SJCRH30 (cell line): ENCODE measurements around the gene SSBP3. TPM values are rescaled to one million over a fixed set of nuclear protein-coding genes. Genes with fewer than 3 reads are reported as not detected.

ENCODE experiments used
- DNase-seq, 2 experiments: peaks; one replicate each; pipeline ENCODE4 v3.0.0-alpha.2; 2015 to 2020
- H3K27ac ChIP-seq: fragments of 250-450 bp; sonication (Bioruptor Pico); 2 replicates; pipeline ENCODE4 v1.5.1; 2020; ENCODE audit warnings: mild to moderate bottlenecking, moderate library complexity
- H3K27me3 ChIP-seq: fragments of 250-450 bp; sonication (Bioruptor Pico); 2 replicates; pipeline ENCODE4 v1.5.1; 2020; ENCODE audit warnings: mild to moderate bottlenecking, moderate library complexity
- H3K36me3 ChIP-seq: fragments of 250-450 bp; sonication (Bioruptor Pico); 2 replicates; pipeline ENCODE4 v1.5.1; 2020; ENCODE audit warnings: mild to moderate bottlenecking, moderate library complexity
- H3K4me1 ChIP-seq: fragments of 250-450 bp; sonication (Bioruptor Pico); 2 replicates; pipeline ENCODE4 v1.5.1; 2020; ENCODE audit warnings: mild to moderate bottlenecking, moderate library complexity
- H3K4me3 ChIP-seq: fragments of 250-450 bp; sonication (Bioruptor Pico); 2 replicates; pipeline ENCODE4 v1.5.1; 2020; ENCODE audit warnings: mild to moderate bottlenecking, moderate library complexity
- H3K9me3 ChIP-seq: fragments of 250-450 bp; sonication (Bioruptor Pico); replicated peaks from 2 replicates; pipeline ENCODE4 v1.5.1; 2020; ENCODE audit warnings: mild to moderate bottlenecking, moderate library complexity
- total RNA-seq: library from RNA; depleted of rRNA; stranded (reverse); fragments of >200 nt; shearing (Covaris generic); gene quantifications from 2 replicates; pipeline ENCODE4 v1.2.3, GENCODE V29; 2014

The SSBP3 gene
- total RNA-seq, 1 experiment from 2014 or later = 32.1 TPM

- no peaks in the 10 kb centered on the region for H3K27me3 ChIP-seq
- H3K36me3 ChIP-seq = no peaks in the 10 kb centered on the region
- DNase-seq = no peak
- H3K4me3 ChIP-seq = no peak overlapping the region
- H3K27ac ChIP-seq = no peak overlapping the region
- H3K4me1 ChIP-seq = no peaks in the 10 kb centered on the region
- H3K9me3 ChIP-seq = no peaks in the 10 kb centered on the region
These were observed 29.0 kb downstream of the SSBP3 start for GRCh38 chr1:54377040-54377691.

DNA sequence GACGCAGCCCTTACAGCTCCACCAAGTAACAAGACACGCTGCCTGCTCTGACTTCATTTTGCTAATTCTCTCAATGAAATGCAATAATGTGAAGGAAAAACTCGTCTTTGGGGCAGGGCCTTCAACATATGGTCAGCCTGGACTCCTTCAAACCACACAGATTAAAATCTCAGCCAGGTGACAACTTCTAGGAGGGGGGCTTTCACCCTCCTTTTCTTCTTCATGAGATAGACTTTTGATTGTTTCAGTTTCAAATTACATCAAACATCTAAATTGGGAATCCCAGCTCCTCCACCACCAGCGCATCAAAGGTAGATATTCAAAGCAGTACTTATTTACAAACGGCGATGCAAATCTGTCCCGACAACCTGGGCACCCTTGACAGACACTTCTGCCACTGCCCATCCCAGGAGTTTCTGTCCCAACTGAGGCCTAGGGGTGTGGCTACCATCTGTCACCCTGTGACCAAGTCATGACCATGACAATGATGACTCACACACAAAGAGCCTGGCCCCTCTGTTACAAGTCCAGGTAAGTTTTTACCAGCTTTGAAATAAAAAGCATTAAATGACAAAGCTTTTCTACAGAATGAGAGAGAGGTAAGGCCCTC is 29.7 kb downstream of the SSBP3 start:
- H3K4me3 ChIP-seq = no peak overlapping the region
- DNase-seq = no peak
- H3K27me3 ChIP-seq = no peaks in the 10 kb centered on the region
- no peaks in the 10 kb centered on the region for H3K9me3 ChIP-seq
- no peaks in the 10 kb centered on the region for H3K4me1 ChIP-seq
- H3K36me3 ChIP-seq = no peaks in the 10 kb centered on the region
- H3K27ac ChIP-seq = no peak overlapping the region

DNA sequence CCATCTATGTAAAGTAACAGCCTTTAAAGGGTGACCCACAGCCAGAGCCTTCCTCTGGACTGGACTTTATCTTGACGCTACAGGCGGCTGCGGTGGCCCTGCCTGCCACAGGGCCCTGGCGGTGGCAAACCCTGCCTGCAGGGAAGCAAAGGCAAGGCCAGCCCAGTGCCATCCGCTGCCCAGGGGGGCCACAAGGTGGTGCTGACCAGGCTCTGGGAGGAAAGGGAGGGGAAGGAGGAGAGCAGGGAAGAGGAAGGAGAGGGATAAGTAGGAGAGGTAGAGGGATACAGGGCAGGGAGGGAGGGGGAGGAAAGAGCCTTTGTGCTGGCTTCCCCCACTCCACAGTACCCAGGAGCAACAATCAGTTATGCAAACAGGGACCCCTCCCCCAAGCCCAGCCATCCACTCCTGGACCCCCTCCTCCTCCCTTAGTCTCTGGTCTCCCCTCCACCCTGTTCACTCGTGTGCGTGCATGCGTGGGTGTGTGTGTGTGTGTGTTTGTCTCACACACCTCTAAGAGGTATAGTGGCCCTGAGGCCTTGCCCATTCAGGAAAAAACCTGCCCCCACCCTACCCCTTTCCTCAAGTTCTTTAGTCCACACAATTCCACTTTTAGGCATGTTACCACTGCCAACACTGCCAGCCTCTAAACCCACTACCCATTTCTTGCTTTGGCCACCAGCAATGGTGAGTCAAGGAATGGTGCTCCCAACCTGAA is 30.3 kb downstream of the SSBP3 start:
- no peak overlapping the region for H3K27ac ChIP-seq
- no peak for DNase-seq
- H3K36me3 ChIP-seq = no peaks in the 10 kb centered on the region
- no peaks in the 10 kb centered on the region for H3K27me3 ChIP-seq
- no peak overlapping the region for H3K4me3 ChIP-seq
- no peaks in the 10 kb centered on the region for H3K9me3 ChIP-seq
- H3K4me1 ChIP-seq = no peaks in the 10 kb centered on the region

- Histone ChIP-seq H3K27ac (no peak overlapping the region), H3K4me3 (no peak overlapping the region), H3K36me3 (no peaks in the 10 kb centered on the region), H3K9me3 (no peaks in the 10 kb centered on the region), H3K4me1 (no peaks in the 10 kb centered on the region), H3K27me3 (no peaks in the 10 kb centered on the region)
- DNase-seq = no peak
These were observed 30.9 kb downstream of the SSBP3 start for GRCh38 chr1:54375298-54375697.

DNA sequence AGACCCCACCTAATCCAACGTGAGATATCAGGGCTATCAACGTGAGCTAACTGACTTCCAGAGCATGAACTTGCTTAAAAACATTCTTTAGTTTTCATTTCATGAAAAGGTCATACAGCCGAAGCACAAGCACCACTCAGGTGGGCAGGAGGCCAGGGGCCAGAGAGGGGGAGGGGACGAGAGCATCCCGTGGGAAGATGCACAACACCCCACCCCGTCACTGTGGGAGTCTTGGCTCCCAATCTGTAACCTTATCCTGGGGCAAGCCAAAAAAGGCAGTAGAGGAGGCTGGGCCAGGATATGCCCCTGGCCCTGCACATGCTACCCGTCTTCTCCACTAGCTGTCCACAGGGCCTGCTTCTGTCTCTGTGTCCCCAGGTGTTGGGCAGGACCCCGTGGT is 31.4 kb downstream of the SSBP3 start:
- Histone ChIP-seq H3K9me3 (no peaks in the 10 kb centered on the region), H3K27me3 (no peaks in the 10 kb centered on the region), H3K36me3 (peaks cover 3% of the 10 kb centered on the region; the same call in 1 of the 2 replicates), H3K27ac (no peak overlapping the region), H3K4me1 (no peaks in the 10 kb centered on the region), H3K4me3 (no peak overlapping the region)
- DNase-seq = no peak

GRCh38 chr1:54372978-54373377 is 33.2 kb downstream of the SSBP3 start:
- Histone ChIP-seq H3K9me3 (no peaks in the 10 kb centered on the region), H3K36me3 (peaks cover 3% of the 10 kb centered on the region; the same call in 1 of the 2 replicates), H3K4me1 (no peaks in the 10 kb centered on the region), H3K4me3 (no peak overlapping the region), H3K27me3 (no peaks in the 10 kb centered on the region), H3K27ac (no peak overlapping the region)
- no peak for DNase-seq

GRCh38 chr1:54371942-54372275 is 34.3 kb downstream of the SSBP3 start:
- Histone ChIP-seq H3K36me3 (peaks cover 3% of the 10 kb centered on the region; the same call in 1 of the 2 replicates), H3K27me3 (no peaks in the 10 kb centered on the region), H3K4me1 (no peaks in the 10 kb centered on the region), H3K4me3 (no peak overlapping the region), H3K9me3 (no peaks in the 10 kb centered on the region), H3K27ac (no peak overlapping the region)
- no peak for DNase-seq

DNA sequence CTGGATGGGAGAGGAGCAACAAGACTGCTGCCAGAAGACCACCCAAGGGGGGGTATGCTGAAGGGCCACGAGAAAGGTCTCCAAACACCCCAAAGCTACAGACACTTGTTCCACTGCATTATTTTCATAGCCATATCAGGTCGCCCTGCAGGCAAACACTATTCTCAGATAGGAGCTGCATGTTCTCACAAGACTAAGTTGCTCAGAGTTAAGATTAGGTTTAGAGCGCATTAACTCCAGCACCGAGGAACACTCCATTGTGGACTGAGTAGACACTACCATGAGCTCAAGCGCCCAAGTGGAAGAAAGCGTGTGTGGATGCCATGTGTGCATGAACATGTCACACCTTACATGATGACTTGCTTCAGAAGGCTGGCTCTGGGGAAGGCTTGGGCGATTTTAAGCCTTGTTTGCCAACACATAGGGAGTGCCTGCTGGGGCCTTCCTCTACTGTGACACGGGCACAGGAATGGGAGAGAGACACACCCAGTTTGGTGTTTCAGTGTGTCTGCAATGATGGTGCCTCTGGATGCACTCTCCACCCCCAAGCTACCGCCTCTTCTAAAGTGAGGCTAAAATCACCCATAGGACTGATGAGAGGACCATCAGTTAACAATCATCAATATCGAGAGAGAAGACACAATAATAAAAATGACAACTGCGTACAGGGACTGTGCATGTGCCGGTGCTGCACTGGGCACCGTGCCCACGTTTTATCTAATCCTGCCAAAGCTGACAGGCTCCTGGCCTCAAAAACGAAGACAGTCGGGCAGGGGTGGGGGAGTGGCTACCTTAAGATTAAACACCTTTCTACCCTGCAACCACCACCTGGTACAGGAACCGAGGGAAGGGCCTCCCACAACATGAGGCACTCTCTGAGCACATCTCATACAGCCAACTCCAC is 34.9 kb downstream of the SSBP3 start:
- DNase-seq = no peak
- Histone ChIP-seq H3K9me3 (no peaks in the 10 kb centered on the region), H3K27ac (no peak overlapping the region), H3K27me3 (no peaks in the 10 kb centered on the region), H3K4me3 (no peak overlapping the region), H3K4me1 (no peaks in the 10 kb centered on the region), H3K36me3 (peaks cover 3% of the 10 kb centered on the region; the same call in 1 of the 2 replicates)

DNA sequence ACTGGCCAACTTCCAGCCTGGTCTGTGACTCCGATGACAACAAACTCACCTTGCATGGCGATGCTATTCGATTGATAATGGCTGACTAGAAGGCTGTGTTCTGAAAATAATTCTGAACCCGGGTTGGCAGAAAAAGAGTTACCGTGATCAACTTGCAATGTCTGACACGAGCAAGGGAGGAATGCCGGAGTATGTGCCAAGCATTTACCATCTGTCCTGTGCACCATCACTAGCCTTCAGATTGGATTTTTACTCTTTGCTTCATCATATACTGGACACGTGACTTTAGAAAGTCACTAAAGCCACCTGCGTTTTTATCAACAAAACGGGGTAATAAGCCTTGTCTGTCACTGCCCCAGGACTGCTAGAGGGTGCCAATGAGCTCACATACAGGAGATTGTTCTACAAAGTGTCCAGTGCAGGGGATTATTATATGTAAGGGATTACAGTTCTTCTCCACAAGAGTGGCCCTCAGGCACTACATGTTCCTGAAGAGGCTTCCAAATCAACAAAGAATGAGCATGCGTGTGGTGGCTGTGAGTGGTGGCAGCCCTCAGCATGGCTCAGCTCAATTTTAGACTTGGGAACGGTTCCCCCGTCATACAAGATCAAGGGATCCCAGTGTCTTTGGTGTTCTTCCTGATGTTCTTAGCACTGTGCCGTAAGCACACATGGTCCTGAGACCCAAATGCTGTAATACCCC is 35.8 kb downstream of the SSBP3 start:
- no peak overlapping the region for H3K27ac ChIP-seq
- peaks cover 3% of the 10 kb centered on the region; the same call in 1 of the 2 replicates for H3K36me3 ChIP-seq
- no peak overlapping the region for H3K4me3 ChIP-seq
- H3K4me1 ChIP-seq = no peaks in the 10 kb centered on the region
- H3K9me3 ChIP-seq = no peaks in the 10 kb centered on the region
- DNase-seq = no peak
- H3K27me3 ChIP-seq = no peaks in the 10 kb centered on the region

- Histone ChIP-seq H3K36me3 (peaks cover 3% of the 10 kb centered on the region; the same call in 1 of the 2 replicates), H3K27ac (no peak overlapping the region), H3K4me3 (no peak overlapping the region), H3K9me3 (no peaks in the 10 kb centered on the region), H3K27me3 (no peaks in the 10 kb centered on the region), H3K4me1 (peaks cover 4% of the 10 kb centered on the region; the same call in 1 of the 2 replicates)
- no peak for DNase-seq
These were observed 38.6 kb downstream of the SSBP3 start for GRCh38 chr1:54367613-54368012.

DNA sequence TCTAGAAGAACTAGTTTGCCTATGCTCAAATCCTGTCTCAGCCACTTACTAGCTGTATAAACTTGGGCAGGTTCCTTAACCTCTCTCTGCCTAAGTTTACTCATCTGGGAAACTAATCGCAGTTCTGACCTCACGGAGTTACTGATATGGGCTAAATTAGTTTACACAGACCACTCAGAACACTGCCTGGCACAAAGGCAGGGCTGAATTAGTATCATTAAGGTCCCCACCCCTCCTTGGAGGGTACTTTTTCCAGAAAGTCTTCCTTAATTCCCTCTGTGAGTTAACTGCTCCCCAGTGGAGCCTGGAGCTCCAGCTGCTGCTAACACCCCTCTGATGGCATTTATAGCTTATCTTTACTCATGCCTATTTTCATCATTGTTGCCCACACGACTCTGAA is 40.3 kb downstream of the SSBP3 start:
- Histone ChIP-seq H3K4me1 (peaks cover 6% of the 10 kb centered on the region; the same call in 1 of the 2 replicates), H3K27me3 (no peaks in the 10 kb centered on the region), H3K9me3 (no peaks in the 10 kb centered on the region), H3K36me3 (peaks cover 3% of the 10 kb centered on the region; the same call in 1 of the 2 replicates), H3K27ac (no peak overlapping the region), H3K4me3 (no peak overlapping the region)
- no peak for DNase-seq

DNA sequence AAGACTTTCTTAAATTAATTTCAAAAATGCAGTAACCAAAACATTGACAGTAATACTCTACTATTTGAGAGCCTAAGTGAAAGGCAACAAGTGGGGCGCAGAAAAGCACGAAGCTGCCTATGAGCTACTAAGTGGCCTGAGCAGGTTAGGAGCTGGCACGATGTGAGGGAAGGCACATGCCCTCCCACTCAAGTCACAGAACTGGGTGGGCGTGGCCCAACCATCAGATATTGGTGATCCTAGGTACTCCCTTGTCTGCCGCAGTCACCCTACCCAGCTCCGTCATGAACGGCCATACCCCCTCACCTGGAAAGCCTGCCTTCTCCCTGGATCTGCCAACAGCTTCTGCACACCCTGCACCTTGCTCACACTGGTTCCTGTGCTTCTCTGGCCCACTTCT is 40.8 kb downstream of the SSBP3 start:
- peaks cover 3% of the 10 kb centered on the region; the same call in 1 of the 2 replicates for H3K36me3 ChIP-seq
- DNase-seq = no peak
- no peaks in the 10 kb centered on the region for H3K27me3 ChIP-seq
- H3K4me3 ChIP-seq = no peak overlapping the region
- H3K9me3 ChIP-seq = no peaks in the 10 kb centered on the region
- H3K4me1 ChIP-seq = peaks cover 6% of the 10 kb centered on the region; the same call in 1 of the 2 replicates
- no peak overlapping the region for H3K27ac ChIP-seq

DNA sequence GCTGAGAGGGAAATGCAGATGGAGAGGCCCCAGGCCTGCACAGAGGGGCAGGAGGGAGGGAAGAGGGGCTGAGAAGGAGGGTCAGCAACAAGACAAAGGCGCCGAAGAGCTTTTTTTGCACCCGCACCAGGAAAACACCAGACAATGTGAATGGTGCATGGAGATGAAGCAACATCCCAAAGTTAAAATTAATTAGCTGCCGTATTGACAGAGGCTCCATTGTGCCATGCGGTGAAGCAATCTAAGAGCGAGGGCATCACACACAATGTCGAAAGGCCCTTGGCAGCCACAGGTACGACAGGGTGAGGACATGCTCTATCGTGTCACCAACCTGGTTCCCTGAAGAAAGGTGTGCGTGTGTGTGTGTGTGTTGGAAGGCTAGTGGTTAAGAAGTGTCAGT is 41.2 kb downstream of the SSBP3 start:
- H3K4me1 ChIP-seq = peaks cover 6% of the 10 kb centered on the region; the same call in 1 of the 2 replicates
- H3K36me3 ChIP-seq = peaks cover 1% of the 10 kb centered on the region; the same call in 1 of the 2 replicates
- no peak overlapping the region for H3K27ac ChIP-seq
- no peaks in the 10 kb centered on the region for H3K9me3 ChIP-seq
- DNase-seq = no peak
- no peak overlapping the region for H3K4me3 ChIP-seq
- H3K27me3 ChIP-seq = no peaks in the 10 kb centered on the region

DNA sequence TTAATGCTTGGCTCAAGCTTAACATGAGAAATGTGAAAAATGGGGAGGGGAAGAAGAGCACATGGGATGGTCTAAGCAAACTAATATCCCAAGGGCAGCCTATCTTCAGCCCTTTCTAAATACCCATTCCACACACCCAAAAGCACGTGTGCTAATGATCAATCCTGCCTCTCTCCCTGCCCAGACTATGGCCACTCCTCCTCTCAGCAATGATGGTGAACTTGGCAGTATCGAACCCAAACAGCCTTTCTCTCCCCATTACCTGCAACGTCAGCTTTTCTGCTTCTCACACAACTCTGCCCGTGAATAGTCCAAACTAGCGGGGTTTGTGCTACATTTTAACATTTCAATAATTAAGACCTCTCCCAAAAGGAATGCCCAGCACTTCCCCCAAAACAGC is 41.6 kb downstream of the SSBP3 start:
- DNase-seq = no peak
- no peaks in the 10 kb centered on the region for H3K27me3 ChIP-seq
- H3K36me3 ChIP-seq = no peaks in the 10 kb centered on the region; the same call in 1 of the 2 replicates
- no peak overlapping the region for H3K27ac ChIP-seq
- no peaks in the 10 kb centered on the region for H3K9me3 ChIP-seq
- H3K4me3 ChIP-seq = no peak overlapping the region
- H3K4me1 ChIP-seq = peaks cover 6% of the 10 kb centered on the region; the same call in 1 of the 2 replicates
